GM08714 (cell line): Measurements from ENCODE around the gene BNIPL.
A peak's percentile ranks its signal among the peaks of the same experiment; 100 is the strongest.

Experiments used
- H3K4me3 ChIP-seq: fragments of 200-500 bp; sonication (Bioruptor generic); 2 replicates; pipeline ENCODE4 v1.5.1; 2014; ENCODE audit warnings: mild to moderate bottlenecking, low read length, inconsistent platforms
- ZNF274 ChIP-seq: IDR thresholded peaks from 2 replicates; pipeline ENCODE4 v1.6.1; 2012; ENCODE audit warnings: mild to moderate bottlenecking, low read depth, low read length

The BNIPL gene

GRCh38 chr1:151036356-151036755 lies at the start of gene BNIPL:
BNIPL (plus strand) TSS chr1:151036586; CDS start chr1:151036726, 140 bp downstream.
- no peak for TF ChIP-seq ZNF274
- no peak within 1 kb of the TSS for H3K4me3 ChIP-seq

- TF ChIP-seq ZNF274: no peak
- H3K4me3 ChIP-seq: no peak overlapping the region
Observed at GRCh38 chr1:150987924-150988323, 48.5 kb upstream of the BNIPL start.

GRCh38 chr1:150992626-150993025 lies 43.8 kb upstream of the BNIPL start:
- TF ChIP-seq ZNF274: no peak
- no peak overlapping the region for H3K4me3 ChIP-seq

- H3K4me3 ChIP-seq: no peak overlapping the region
- no peak for TF ChIP-seq ZNF274
Observed at GRCh38 chr1:150994248-150994647, 42.1 kb upstream of the BNIPL start.

- H3K4me3 ChIP-seq: no peak overlapping the region
- no peak for TF ChIP-seq ZNF274
Observed at GRCh38 chr1:150995460-150995859, 40.9 kb upstream of the BNIPL start.

- TF ChIP-seq ZNF274: no peak
- H3K4me3 ChIP-seq: no peak overlapping the region
Observed at GRCh38 chr1:150995896-150996295, 40.5 kb upstream of the BNIPL start.

- TF ChIP-seq ZNF274: no peak
- no peak overlapping the region for H3K4me3 ChIP-seq
Observed at GRCh38 chr1:150997126-150997872, 39.1 kb upstream of the BNIPL start.

GRCh38 chr1:150997949-150998348 lies 38.4 kb upstream of the BNIPL start:
- no peak for TF ChIP-seq ZNF274
- H3K4me3 ChIP-seq: no peak overlapping the region

- no peak overlapping the region for H3K4me3 ChIP-seq
- TF ChIP-seq ZNF274: no peak
Observed at GRCh38 chr1:150999051-150999674, 37.2 kb upstream of the BNIPL start.

GRCh38 chr1:150999926-151000325 lies 36.5 kb upstream of the BNIPL start:
- TF ChIP-seq ZNF274: no peak
- no peak overlapping the region for H3K4me3 ChIP-seq

GRCh38 chr1:151000408-151000807 lies 36.0 kb upstream of the BNIPL start:
- no peak for TF ChIP-seq ZNF274
- no peak overlapping the region for H3K4me3 ChIP-seq

GRCh38 chr1:151001602-151002001 lies 34.8 kb upstream of the BNIPL start:
- H3K4me3 ChIP-seq: no peak overlapping the region
- TF ChIP-seq ZNF274: no peak

GRCh38 chr1:151002051-151002450 lies 34.3 kb upstream of the BNIPL start:
- no peak overlapping the region for H3K4me3 ChIP-seq
- no peak for TF ChIP-seq ZNF274

GRCh38 chr1:151002611-151003010 lies 33.8 kb upstream of the BNIPL start:
- no peak for TF ChIP-seq ZNF274
- no peak overlapping the region for H3K4me3 ChIP-seq

- H3K4me3 ChIP-seq: no peak overlapping the region
- no peak for TF ChIP-seq ZNF274
Observed at GRCh38 chr1:151003180-151003579, 33.2 kb upstream of the BNIPL start.

- peak overlapping the region; percentile 62 for H3K4me3 ChIP-seq
- TF ChIP-seq ZNF274: no peak
Observed at GRCh38 chr1:151005729-151006319, 30.6 kb upstream of the BNIPL start.
